ENCODE measurements around the gene ABHD17C. TPM values are rescaled to one million over a fixed set of nuclear protein-coding genes. Genes with fewer than 3 reads are reported as not detected.

Gene ABHD17C
- total RNA-seq, 2 donors from 2014 or later = 20.9 to 21.5 TPM

GRCh38 chr15:80673561-80674244, 21.4 kb upstream of the ABHD17C start:
- no peak overlapping the region for H3K9ac ChIP-seq (ENCODE audit: extremely low read depth, low read length, poor library complexity, severe bottlenecking)
- no peak overlapping the region for H3K4me3 Mint-ChIP-seq

GRCh38 chr15:80674245-80674614, 20.9 kb upstream of the ABHD17C start:
- no peak for TF ChIP-seq CTCF (conservative IDR thresholded peaks at IDR 0.05)
- no peak overlapping the region for H3K4me3 Mint-ChIP-seq
- H3K27me3 ChIP-seq (ENCODE audit: control insufficient read depth, insufficient read depth, low read length, poor library complexity, severe bottlenecking) = no peaks in the 10 kb centered on the region
- no peaks in the 10 kb centered on the region for H3K36me3 ChIP-seq (ENCODE audit: control insufficient read depth, insufficient read depth, low read length)
- DNase-seq = no peak
- H3K4me1 ChIP-seq (ENCODE audit: control insufficient read depth, insufficient read depth, low read length) = peaks cover 16% of the 10 kb centered on the region
- H3K9ac ChIP-seq (ENCODE audit: extremely low read depth, low read length, poor library complexity, severe bottlenecking) = no peak overlapping the region
- peaks cover 20% of the 10 kb centered on the region for H3K4me1 Mint-ChIP-seq
- H3K4me3 ChIP-seq (ENCODE audit: low read length) = no peak overlapping the region
- H3K27me3 Mint-ChIP-seq (ENCODE audit: insufficient read depth) = peaks cover 4% of the 10 kb centered on the region
- no peak overlapping the region for H3K27ac Mint-ChIP-seq
- H3K27ac ChIP-seq (ENCODE audit: low read depth, low read length) = no peak overlapping the region
- no peaks in the 10 kb centered on the region for H3K9me3 Mint-ChIP-seq
- no peaks in the 10 kb centered on the region for H3K36me3 Mint-ChIP-seq (ENCODE audit: low read depth)
- peaks cover 8% of the 10 kb centered on the region for H3K9me3 ChIP-seq (ENCODE audit: control insufficient read depth, low read length)

More at GRCh38 chr15:80673561-80674244, 21.4 kb upstream of the ABHD17C start:
- Histone ChIP-seq H3K9me3 (ENCODE audit: control insufficient read depth, low read length) (peaks cover 8% of the 10 kb centered on the region), H3K4me3 (ENCODE audit: low read length) (no peak overlapping the region), H3K36me3 (ENCODE audit: control insufficient read depth, insufficient read depth, low read length) (no peaks in the 10 kb centered on the region), H3K27ac (ENCODE audit: low read depth, low read length) (no peak overlapping the region), H3K4me1 (ENCODE audit: control insufficient read depth, insufficient read depth, low read length) (peaks cover 16% of the 10 kb centered on the region), H3K27me3 (ENCODE audit: control insufficient read depth, insufficient read depth, low read length, poor library complexity, severe bottlenecking) (no peaks in the 10 kb centered on the region)
- peaks cover 4% of the 10 kb centered on the region for H3K27me3 Mint-ChIP-seq (ENCODE audit: insufficient read depth)
- peaks cover 20% of the 10 kb centered on the region for H3K4me1 Mint-ChIP-seq
- peak; percentile 57 for TF ChIP-seq CTCF (conservative IDR thresholded peaks at IDR 0.05)
- no peak overlapping the region for H3K27ac Mint-ChIP-seq
- DNase-seq = peak; percentile 60
- no peaks in the 10 kb centered on the region for H3K36me3 Mint-ChIP-seq (ENCODE audit: low read depth)
- H3K9me3 Mint-ChIP-seq = no peaks in the 10 kb centered on the region
- WGBS, 2 experiments (ENCODE audit: insufficient coverage in 1 of 2, insufficient read length in 1 of 2) = 84 to 94% methylated on average over 4 to 6 of the region's 6 CpGs

- H3K36me3 ChIP-seq (ENCODE audit: control insufficient read depth, insufficient read depth, low read length) = no peaks in the 10 kb centered on the region
- H3K9me3 ChIP-seq (ENCODE audit: control insufficient read depth, low read length) = no peaks in the 10 kb centered on the region
- no peak overlapping the region for H3K27ac ChIP-seq (ENCODE audit: low read depth, low read length)
- H3K9ac ChIP-seq (ENCODE audit: extremely low read depth, low read length, poor library complexity, severe bottlenecking) = no peak overlapping the region
- 96 to 99% methylated on average over 2 of the region's 2 CpGs for WGBS, 2 experiments (ENCODE audit: insufficient coverage in 1 of 2, insufficient read length in 1 of 2)
- no peak for TF ChIP-seq CTCF (conservative IDR thresholded peaks at IDR 0.05)
- no peak overlapping the region for H3K4me3 ChIP-seq (ENCODE audit: low read length)
- no peaks in the 10 kb centered on the region for H3K36me3 Mint-ChIP-seq (ENCODE audit: low read depth)
- peaks cover 26% of the 10 kb centered on the region for H3K4me1 Mint-ChIP-seq
- DNase-seq = no peak
- H3K27me3 Mint-ChIP-seq (ENCODE audit: insufficient read depth) = no peaks in the 10 kb centered on the region
- H3K27me3 ChIP-seq (ENCODE audit: control insufficient read depth, insufficient read depth, low read length, poor library complexity, severe bottlenecking) = no peaks in the 10 kb centered on the region
- H3K27ac Mint-ChIP-seq = no peak overlapping the region
- H3K9me3 Mint-ChIP-seq = no peaks in the 10 kb centered on the region
- no peak overlapping the region for H3K4me3 Mint-ChIP-seq
- peaks cover 16% of the 10 kb centered on the region for H3K4me1 ChIP-seq (ENCODE audit: control insufficient read depth, insufficient read depth, low read length)
These were observed 18.1 kb upstream of the ABHD17C start for GRCh38 chr15:80677041-80677440.
